ENCODE measurements around the gene ARFGAP3. TPM values are rescaled to one million over a fixed set of nuclear protein-coding genes. Genes with fewer than 3 reads are reported as not detected.
A peak's percentile ranks its signal among the peaks of the same experiment; 100 is the strongest.

ARFGAP3 gene
- total and polyA plus RNA-seq, 2 donors, result 33.1 to 59.6 TPM

GRCh38 chr22:42863349-42863961, 6.4 kb upstream of the ARFGAP3 start:
- DNase-seq (ENCODE audit: extremely low spot score), result no peak
- Histone ChIP-seq H3K27ac (ENCODE audit: low read depth) (no peak overlapping the region), H3K4me1 (ENCODE audit: insufficient read depth) (no peaks in the 10 kb centered on the region), H3K36me3 (ENCODE audit: insufficient read depth) (no peaks in the 10 kb centered on the region), H3K4me3 (ENCODE audit: low read depth, low read length) (no peak overlapping the region)
- WGBS, result 59% methylated on average over 4 of the region's 4 CpGs

- no peak overlapping the region for H3K4me3 ChIP-seq (ENCODE audit: low read depth, low read length)
- H3K4me1 ChIP-seq (ENCODE audit: insufficient read depth), result no peaks in the 10 kb centered on the region
- WGBS, result 81% methylated on average over 7 of the region's 7 CpGs
- no peaks in the 10 kb centered on the region for H3K36me3 ChIP-seq (ENCODE audit: insufficient read depth)
- no peak for DNase-seq (ENCODE audit: extremely low spot score)
- H3K27ac ChIP-seq (ENCODE audit: low read depth), result no peak overlapping the region
Measured at GRCh38 chr22:42862045-42862734, 5.1 kb upstream of the ARFGAP3 start.

GRCh38 chr22:42860968-42861367, 3.9 kb upstream of the ARFGAP3 start:
- no peak overlapping the region for H3K4me3 ChIP-seq (ENCODE audit: low read depth, low read length)
- no peaks in the 10 kb centered on the region for H3K4me1 ChIP-seq (ENCODE audit: insufficient read depth)
- H3K36me3 ChIP-seq (ENCODE audit: insufficient read depth), result no peaks in the 10 kb centered on the region
- WGBS, result 57% methylated on average over 4 of the region's 4 CpGs
- DNase-seq (ENCODE audit: extremely low spot score), result no peak
- no peak overlapping the region for H3K27ac ChIP-seq (ENCODE audit: low read depth)

GRCh38 chr22:42857845-42858481, 890 bp upstream of the ARFGAP3 start:
- peaks cover 2% of the 10 kb centered on the region for H3K36me3 ChIP-seq (ENCODE audit: insufficient read depth)
- DNase-seq (ENCODE audit: extremely low spot score), result no peak
- H3K4me3 ChIP-seq (ENCODE audit: low read depth, low read length), result no peak overlapping the region
- no peak overlapping the region for H3K27ac ChIP-seq (ENCODE audit: low read depth)
- H3K4me1 ChIP-seq (ENCODE audit: insufficient read depth), result no peaks in the 10 kb centered on the region
- 94% methylated on average over 14 of the region's 14 CpGs for WGBS

- Histone ChIP-seq H3K4me3 (ENCODE audit: low read depth, low read length) (peak overlapping the region; percentile 83), H3K4me1 (ENCODE audit: insufficient read depth) (no peaks in the 10 kb centered on the region), H3K27ac (ENCODE audit: low read depth) (peak overlapping the region; percentile 88), H3K36me3 (ENCODE audit: insufficient read depth) (peaks cover 2% of the 10 kb centered on the region)
- under 1% methylated on average over 44 of the region's 44 CpGs for WGBS
- DNase-seq (ENCODE audit: extremely low spot score), result no peak
Measured at GRCh38 chr22:42856179-42856864, 751 bp downstream of the ARFGAP3 start.

GRCh38 chr22:42855721-42856120, 1.4 kb downstream of the ARFGAP3 start:
- no peak for DNase-seq (ENCODE audit: extremely low spot score)
- Histone ChIP-seq H3K36me3 (ENCODE audit: insufficient read depth) (peaks cover 2% of the 10 kb centered on the region), H3K27ac (ENCODE audit: low read depth) (no peak overlapping the region), H3K4me3 (ENCODE audit: low read depth, low read length) (peak overlapping the region; percentile 83), H3K4me1 (ENCODE audit: insufficient read depth) (no peaks in the 10 kb centered on the region)
- 32% methylated on average over 4 of the region's 4 CpGs for WGBS

GRCh38 chr22:42855211-42855610, 1.9 kb downstream of the ARFGAP3 start:
- no peaks in the 10 kb centered on the region for H3K4me1 ChIP-seq (ENCODE audit: insufficient read depth)
- peaks cover 2% of the 10 kb centered on the region for H3K36me3 ChIP-seq (ENCODE audit: insufficient read depth)
- no peak overlapping the region for H3K27ac ChIP-seq (ENCODE audit: low read depth)
- 59% methylated on average over 8 of the region's 8 CpGs for whole genome bisulfite sequencing
- no peak for DNase-seq (ENCODE audit: extremely low spot score)
- no peak overlapping the region for H3K4me3 ChIP-seq (ENCODE audit: low read depth, low read length)

GRCh38 chr22:42848941-42849550, 8.0 kb downstream of the ARFGAP3 start:
- 86% methylated on average over 5 of the region's 5 CpGs for WGBS
- DNase-seq (ENCODE audit: extremely low spot score), result no peak
- no peak overlapping the region for H3K27ac ChIP-seq (ENCODE audit: low read depth)

GRCh38 chr22:42847110-42847509, 10.0 kb downstream of the ARFGAP3 start:
- Histone ChIP-seq H3K36me3 (ENCODE audit: insufficient read depth) (no peaks in the 10 kb centered on the region), H3K4me3 (ENCODE audit: low read depth, low read length) (no peak overlapping the region), H3K27ac (ENCODE audit: low read depth) (no peak overlapping the region), H3K4me1 (ENCODE audit: insufficient read depth) (no peaks in the 10 kb centered on the region)
- 97% methylated on average over 3 of the region's 3 CpGs for WGBS
- DNase-seq (ENCODE audit: extremely low spot score), result no peak

More at GRCh38 chr22:42848941-42849550, 8.0 kb downstream of the ARFGAP3 start:
- no peaks in the 10 kb centered on the region for H3K4me1 ChIP-seq (ENCODE audit: insufficient read depth)
- no peak overlapping the region for H3K4me3 ChIP-seq (ENCODE audit: low read depth, low read length)
- peaks cover 2% of the 10 kb centered on the region for H3K36me3 ChIP-seq (ENCODE audit: insufficient read depth)

GRCh38 chr22:42844756-42845155, 12.3 kb downstream of the ARFGAP3 start:
- H3K27ac ChIP-seq (ENCODE audit: low read depth), result peak overlapping the region; percentile 39

GRCh38 chr22:42842658-42843370, 14.3 kb downstream of the ARFGAP3 start:
- Histone ChIP-seq H3K4me3 (ENCODE audit: low read depth, low read length) (no peak overlapping the region), H3K27ac (ENCODE audit: low read depth) (no peak overlapping the region), H3K4me1 (ENCODE audit: insufficient read depth) (no peaks in the 10 kb centered on the region), H3K36me3 (ENCODE audit: insufficient read depth) (peaks cover 2% of the 10 kb centered on the region)
- 88% methylated on average over 14 of the region's 14 CpGs for WGBS
- no peak for DNase-seq (ENCODE audit: extremely low spot score)

More at GRCh38 chr22:42844756-42845155, 12.3 kb downstream of the ARFGAP3 start:
- no peak for DNase-seq (ENCODE audit: extremely low spot score)
- Histone ChIP-seq H3K36me3 (ENCODE audit: insufficient read depth) (peaks cover 2% of the 10 kb centered on the region), H3K4me3 (ENCODE audit: low read depth, low read length) (no peak overlapping the region), H3K4me1 (ENCODE audit: insufficient read depth) (no peaks in the 10 kb centered on the region)
- 37% methylated on average over 4 of the region's 4 CpGs for WGBS

GRCh38 chr22:42841444-42841843, 15.6 kb downstream of the ARFGAP3 start:
- H3K36me3 ChIP-seq (ENCODE audit: insufficient read depth), result peaks cover 2% of the 10 kb centered on the region
- no peak overlapping the region for H3K4me3 ChIP-seq (ENCODE audit: low read depth, low read length)
- 50% methylated on average over 3 of the region's 3 CpGs for WGBS

GRCh38 chr22:42837556-42837955, 19.5 kb downstream of the ARFGAP3 start:
- WGBS, result 94% methylated on average over 4 of the region's 4 CpGs
- Histone ChIP-seq H3K4me1 (ENCODE audit: insufficient read depth) (no peaks in the 10 kb centered on the region), H3K27ac (ENCODE audit: low read depth) (no peak overlapping the region), H3K36me3 (ENCODE audit: insufficient read depth) (peaks cover 7% of the 10 kb centered on the region), H3K4me3 (ENCODE audit: low read depth, low read length) (no peak overlapping the region)
- no peak for DNase-seq (ENCODE audit: extremely low spot score)

More at GRCh38 chr22:42841444-42841843, 15.6 kb downstream of the ARFGAP3 start:
- no peak for DNase-seq (ENCODE audit: extremely low spot score)
- no peak overlapping the region for H3K27ac ChIP-seq (ENCODE audit: low read depth)
- H3K4me1 ChIP-seq (ENCODE audit: insufficient read depth), result no peaks in the 10 kb centered on the region
